HTERT RPE-1 (cell line): ENCODE data around the gene TEDC2.
"Not testable (repeated sequence)": the region's sequence is repeated elsewhere in the genome, so short reads cannot be mapped to it uniquely, and the experiment has no call there.

Experiments
- in situ Hi-C: fragments of 300-500 bp; cut with MboI; formaldehyde crosslinking; loops from 4 replicates; pipeline ENCODE4 v1.14.3; 2020; ENCODE audit warnings: low sequenced_read_pairs

Gene TEDC2

GRCh38 chr16:2459647-2460390, at the start of gene TEDC2:
TSS of gene TEDC2 (plus strand) at chr16:2460109. CDS start at chr16:2460145, 36 bp downstream.
- in situ Hi-C loops = no loop called here

- in situ Hi-C loops = no loop called here
Observed at GRCh38 chr16:2415085-2415484, 44.8 kb upstream of the TEDC2 start.

- in situ Hi-C loops = no loop called here
Observed at GRCh38 chr16:2420035-2420434, 39.9 kb upstream of the TEDC2 start.

GRCh38 chr16:2422123-2422867, 37.6 kb upstream of the TEDC2 start:
- in situ Hi-C loops = no loop called here

- in situ Hi-C loops = no loop called here
Observed at GRCh38 chr16:2424061-2425007, 35.6 kb upstream of the TEDC2 start.

GRCh38 chr16:2425008-2425518, 34.8 kb upstream of the TEDC2 start:
- in situ Hi-C loops = no loop called here

GRCh38 chr16:2425825-2426430, 34.0 kb upstream of the TEDC2 start:
- in situ Hi-C loops = no loop called here

- in situ Hi-C loops = no loop called here
Observed at GRCh38 chr16:2426941-2427361, 33.0 kb upstream of the TEDC2 start.

- in situ Hi-C loops = no loop called here
Observed at GRCh38 chr16:2427526-2427925, 32.4 kb upstream of the TEDC2 start.

- in situ Hi-C loops = no loop called here
Observed at GRCh38 chr16:2428051-2428783, 31.7 kb upstream of the TEDC2 start.

- in situ Hi-C loops = no loop called here
Observed at GRCh38 chr16:2428784-2429033, 31.2 kb upstream of the TEDC2 start.

- in situ Hi-C loops = no loop called here
Observed at GRCh38 chr16:2429034-2429770, 30.7 kb upstream of the TEDC2 start, which contains the start of gene CCNF. TSS of gene CCNF (plus strand) at chr16:2429447. CDS start at chr16:2429482, 35 bp downstream.

- in situ Hi-C loops = no loop called here
Observed at GRCh38 chr16:2429771-2430663, 29.9 kb upstream of the TEDC2 start.

- in situ Hi-C loops = no loop called here
Observed at GRCh38 chr16:2432286-2432685, 27.6 kb upstream of the TEDC2 start.

GRCh38 chr16:2432801-2433505, 27.0 kb upstream of the TEDC2 start:
- in situ Hi-C loops = no loop called here

- in situ Hi-C loops = not testable (repeated sequence)
Observed at GRCh38 chr16:2435236-2435635, 24.7 kb upstream of the TEDC2 start.

GRCh38 chr16:2436110-2436509, 23.8 kb upstream of the TEDC2 start:
- in situ Hi-C loops = no loop called here
